K562 (cell line): Measurements from ENCODE around the gene GPX5. TPM values are rescaled to one million over a fixed set of nuclear protein-coding genes. Genes with fewer than 3 reads are reported as not detected.

ENCODE experiments used
- ARID1B ChIP-seq: fragments of 450-650 bp; IDR thresholded peaks from 2 replicates; pipeline ENCODE4 v1.6.1; 2016; ENCODE audit warnings: antibody characterized with exemption, mild to moderate bottlenecking, inconsistent platforms
- ARNT ChIP-seq, 2 experiments: fragments of 450-650 bp; IDR thresholded peaks; 2 replicates each; pipeline ENCODE4 v1.6.1; 2016; ENCODE audit warnings: mild to moderate bottlenecking in 1 of 2
- ASH1L ChIP-seq: fragments of 450-650 bp; IDR thresholded peaks from 2 replicates; pipeline ENCODE4 v1.6.1; 2018; ENCODE audit warnings: borderline replicate concordance, mild to moderate bottlenecking, low read depth; ENCODE audit not compliant: partially characterized antibody
- ESRRA ChIP-seq: fragments of 450-650 bp; IDR thresholded peaks from 2 replicates; pipeline ENCODE4 v1.6.1; 2014; ENCODE audit warnings: low read depth, mild to moderate bottlenecking, moderate library complexity, borderline replicate concordance
- FOSL1 ChIP-seq: fragments of 200-800 bp; sonication (Bioruptor generic); conservative IDR thresholded peaks from 2 replicates; pipeline ENCODE4 v1.6.1; 2016; ENCODE audit warnings: missing genetic modification characterization, missing compliant biosample characterization
- HMG20B ChIP-seq: fragments of 250-450 bp; sonication (Bioruptor Pico); IDR thresholded peaks from 2 replicates; pipeline ENCODE4 v1.5.0; 2021; ENCODE audit warnings: mild to moderate bottlenecking
- PCBP1 ChIP-seq: fragments of 200-400 bp; formaldehyde crosslinking; IDR thresholded peaks from 2 replicates; pipeline ENCODE4 v1.6.1; 2018; ENCODE audit warnings: mild to moderate bottlenecking, low read depth, low read length; ENCODE audit not compliant: poor library complexity, severe bottlenecking
- PPARD ChIP-seq: fragments of 250-450 bp; sonication (Bioruptor Pico); IDR thresholded peaks from 2 replicates; pipeline ENCODE4 v1.8.0; 2022; ENCODE audit warnings: inconsistent platforms, mild to moderate bottlenecking, moderate library complexity
- TEAD2 ChIP-seq: fragments of 450-650 bp; IDR thresholded peaks from 2 replicates; pipeline ENCODE4 v1.6.1; 2016; ENCODE audit warnings: missing genetic modification characterization, control low read depth, missing compliant biosample characterization
- TOE1 ChIP-seq, 2 experiments: fragments of 450-650 bp in 1 of 2; sonication (generic) in 1 of 2; formaldehyde crosslinking in 1 of 2; IDR thresholded peaks; 2 replicates each; pipeline versions ENCODE4 v1.7.1 to v1.8.0; 2016 to 2022; ENCODE audit warnings: borderline replicate concordance in 2 of 2, mild to moderate bottlenecking in 2 of 2, antibody characterized with exemption in 1 of 2, inconsistent platforms in 1 of 2, low read depth in 1 of 2, missing genetic modification reagents in 1 of 2, moderate library complexity in 1 of 2
- ZNF239 ChIP-seq: fragments of 250-450 bp; sonication (Bioruptor Pico); IDR thresholded peaks from 2 replicates; pipeline ENCODE4 v1.4.0; 2020; ENCODE audit warnings: mild to moderate bottlenecking
- ZNF24 ChIP-seq: fragments of 450-650 bp; IDR thresholded peaks from 2 replicates; pipeline ENCODE4 v1.6.1; 2016
- ZNF444 ChIP-seq: fragments of 250-450 bp; sonication (Bioruptor Pico); IDR thresholded peaks from 2 replicates; pipeline ENCODE4 v1.4.0; 2020; ENCODE audit warnings: mild to moderate bottlenecking, moderate library complexity
- polyA plus RNA-seq, 8 experiments: library from polyadenylated mRNA; depleted of rRNA in 4 of 8; stranded (reverse) in 5 of 8; unstranded in 3 of 8; fragments of >200 nt; fragmentation: Nextera tagmentation in 2 of 8; fragmentation: Illumina TruSeq in 1 of 8; extraction: Ambion mirVana in 2 of 8; extraction: Trizol in 1 of 8; gene quantifications; 2 replicates each; pipeline versions ENCODE4 v1.2.1 to v1.2.3, GENCODE V29; 2011 to 2014; ENCODE audit warnings: inconsistent platforms in 1 of 8, missing spikeins in 1 of 8
- total RNA-seq, 7 experiments: library from RNA; depleted of rRNA in 6 of 7; stranded (reverse); fragments of >200 nt in 6 of 7; fragmentation: Illumina TruSeq in 2 of 7; extraction: Trizol in 2 of 7; gene quantifications; 2 replicates each; pipeline versions ENCODE4 v1.2.1 to v1.2.3, GENCODE V29; 2011 to 2021; ENCODE audit warnings: low replicate concordance in 1 of 7
- TF ChIP-seq, protein P1 (sequence below): sonication (generic); formaldehyde crosslinking; IDR thresholded peaks from 2 replicates; pipeline ENCODE4 v1.8.1; 2023; ENCODE audit warnings: mild to moderate bottlenecking, missing genetic modification reagents
- TF ChIP-seq, protein P2 (sequence below), 2 experiments: fragments of 450-650 bp; IDR thresholded peaks; 2 replicates each; pipeline ENCODE4 v1.6.1; 2016; ENCODE audit warnings: mild to moderate bottlenecking in 2 of 2, borderline replicate concordance in 1 of 2, low read depth in 1 of 2, moderate library complexity in 1 of 2
- TF ChIP-seq, protein P3 (sequence below): fragments of 450-650 bp; IDR thresholded peaks from 2 replicates; pipeline ENCODE4 v1.6.1; 2016; ENCODE audit warnings: low read depth, mild to moderate bottlenecking, moderate library complexity

The GPX5 gene
- total and polyA plus RNA-seq, 9 of the 15 experiments (the other 6 are each of a cell fraction or from before 2014, with no cell fraction given): 0.07 to 0.18 (median 0.15) TPM; not detected in 6

DNA sequence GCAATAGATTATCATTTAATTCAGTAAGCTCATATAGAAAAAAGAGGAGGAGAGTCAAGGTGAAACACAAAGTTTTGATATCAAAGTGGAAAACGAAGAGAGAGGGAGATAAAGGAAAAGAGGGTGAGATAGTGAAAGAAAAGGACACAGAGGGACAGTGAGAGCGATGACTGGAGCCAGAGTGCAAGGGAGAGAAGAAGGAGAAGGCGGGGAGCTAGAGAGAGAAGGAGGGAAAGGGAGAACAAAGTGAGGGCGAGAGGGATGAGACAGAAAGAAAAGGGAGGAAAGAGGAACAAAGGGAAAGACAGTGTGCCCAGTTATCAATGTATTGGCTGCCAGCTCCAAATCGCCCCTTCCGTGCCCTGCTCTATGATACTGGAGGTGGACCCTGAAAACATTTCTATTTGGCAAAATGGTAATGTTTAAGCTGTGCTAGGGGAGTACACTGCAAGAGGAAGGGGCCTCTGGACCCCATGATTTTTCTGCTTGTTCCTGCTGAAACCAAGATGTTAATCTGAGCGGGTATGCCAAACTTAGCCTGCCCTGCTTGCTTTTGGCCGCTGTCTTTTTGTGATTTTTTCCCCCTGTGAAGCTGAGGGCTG is 27.8 kb downstream of the GPX5 start (continued):
- TF ChIP-seq ZNF24: no peak
- TF ChIP-seq TOE1 (IDR thresholded peaks at IDR 0.05; ENCODE audit: borderline replicate concordance): peak; percentile 71
- TF ChIP-seq TOE1 (CRISPR knock-in tag; IDR thresholded peaks at IDR 0.05; ENCODE audit: borderline replicate concordance, low read depth): no peak
- TF ChIP-seq, protein P1, sequence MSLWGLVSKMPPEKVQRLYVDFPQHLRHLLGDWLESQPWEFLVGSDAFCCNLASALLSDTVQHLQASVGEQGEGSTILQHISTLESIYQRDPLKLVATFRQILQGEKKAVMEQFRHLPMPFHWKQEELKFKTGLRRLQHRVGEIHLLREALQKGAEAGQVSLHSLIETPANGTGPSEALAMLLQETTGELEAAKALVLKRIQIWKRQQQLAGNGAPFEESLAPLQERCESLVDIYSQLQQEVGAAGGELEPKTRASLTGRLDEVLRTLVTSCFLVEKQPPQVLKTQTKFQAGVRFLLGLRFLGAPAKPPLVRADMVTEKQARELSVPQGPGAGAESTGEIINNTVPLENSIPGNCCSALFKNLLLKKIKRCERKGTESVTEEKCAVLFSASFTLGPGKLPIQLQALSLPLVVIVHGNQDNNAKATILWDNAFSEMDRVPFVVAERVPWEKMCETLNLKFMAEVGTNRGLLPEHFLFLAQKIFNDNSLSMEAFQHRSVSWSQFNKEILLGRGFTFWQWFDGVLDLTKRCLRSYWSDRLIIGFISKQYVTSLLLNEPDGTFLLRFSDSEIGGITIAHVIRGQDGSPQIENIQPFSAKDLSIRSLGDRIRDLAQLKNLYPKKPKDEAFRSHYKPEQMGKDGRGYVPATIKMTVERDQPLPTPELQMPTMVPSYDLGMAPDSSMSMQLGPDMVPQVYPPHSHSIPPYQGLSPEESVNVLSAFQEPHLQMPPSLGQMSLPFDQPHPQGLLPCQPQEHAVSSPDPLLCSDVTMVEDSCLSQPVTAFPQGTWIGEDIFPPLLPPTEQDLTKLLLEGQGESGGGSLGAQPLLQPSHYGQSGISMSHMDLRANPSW (CRISPR knock-in tag): no peak
- 0 out of 2 replicates have a peak, but pooled peaks have one; percentile 38 for TF ChIP-seq ZNF444 (CRISPR knock-in tag)
- no peak for TF ChIP-seq PCBP1
- TF ChIP-seq TEAD2: 0 out of 2 replicates have a peak, but pooled peaks have one; percentile 6
- no peak for TF ChIP-seq PPARD (CRISPR knock-in tag)
- TF ChIP-seq ARNT (IDR thresholded peaks at IDR 0.05): peak; percentile 20 to 30; a peak in 2 of 4 replicates
- TF ChIP-seq, protein P2, sequence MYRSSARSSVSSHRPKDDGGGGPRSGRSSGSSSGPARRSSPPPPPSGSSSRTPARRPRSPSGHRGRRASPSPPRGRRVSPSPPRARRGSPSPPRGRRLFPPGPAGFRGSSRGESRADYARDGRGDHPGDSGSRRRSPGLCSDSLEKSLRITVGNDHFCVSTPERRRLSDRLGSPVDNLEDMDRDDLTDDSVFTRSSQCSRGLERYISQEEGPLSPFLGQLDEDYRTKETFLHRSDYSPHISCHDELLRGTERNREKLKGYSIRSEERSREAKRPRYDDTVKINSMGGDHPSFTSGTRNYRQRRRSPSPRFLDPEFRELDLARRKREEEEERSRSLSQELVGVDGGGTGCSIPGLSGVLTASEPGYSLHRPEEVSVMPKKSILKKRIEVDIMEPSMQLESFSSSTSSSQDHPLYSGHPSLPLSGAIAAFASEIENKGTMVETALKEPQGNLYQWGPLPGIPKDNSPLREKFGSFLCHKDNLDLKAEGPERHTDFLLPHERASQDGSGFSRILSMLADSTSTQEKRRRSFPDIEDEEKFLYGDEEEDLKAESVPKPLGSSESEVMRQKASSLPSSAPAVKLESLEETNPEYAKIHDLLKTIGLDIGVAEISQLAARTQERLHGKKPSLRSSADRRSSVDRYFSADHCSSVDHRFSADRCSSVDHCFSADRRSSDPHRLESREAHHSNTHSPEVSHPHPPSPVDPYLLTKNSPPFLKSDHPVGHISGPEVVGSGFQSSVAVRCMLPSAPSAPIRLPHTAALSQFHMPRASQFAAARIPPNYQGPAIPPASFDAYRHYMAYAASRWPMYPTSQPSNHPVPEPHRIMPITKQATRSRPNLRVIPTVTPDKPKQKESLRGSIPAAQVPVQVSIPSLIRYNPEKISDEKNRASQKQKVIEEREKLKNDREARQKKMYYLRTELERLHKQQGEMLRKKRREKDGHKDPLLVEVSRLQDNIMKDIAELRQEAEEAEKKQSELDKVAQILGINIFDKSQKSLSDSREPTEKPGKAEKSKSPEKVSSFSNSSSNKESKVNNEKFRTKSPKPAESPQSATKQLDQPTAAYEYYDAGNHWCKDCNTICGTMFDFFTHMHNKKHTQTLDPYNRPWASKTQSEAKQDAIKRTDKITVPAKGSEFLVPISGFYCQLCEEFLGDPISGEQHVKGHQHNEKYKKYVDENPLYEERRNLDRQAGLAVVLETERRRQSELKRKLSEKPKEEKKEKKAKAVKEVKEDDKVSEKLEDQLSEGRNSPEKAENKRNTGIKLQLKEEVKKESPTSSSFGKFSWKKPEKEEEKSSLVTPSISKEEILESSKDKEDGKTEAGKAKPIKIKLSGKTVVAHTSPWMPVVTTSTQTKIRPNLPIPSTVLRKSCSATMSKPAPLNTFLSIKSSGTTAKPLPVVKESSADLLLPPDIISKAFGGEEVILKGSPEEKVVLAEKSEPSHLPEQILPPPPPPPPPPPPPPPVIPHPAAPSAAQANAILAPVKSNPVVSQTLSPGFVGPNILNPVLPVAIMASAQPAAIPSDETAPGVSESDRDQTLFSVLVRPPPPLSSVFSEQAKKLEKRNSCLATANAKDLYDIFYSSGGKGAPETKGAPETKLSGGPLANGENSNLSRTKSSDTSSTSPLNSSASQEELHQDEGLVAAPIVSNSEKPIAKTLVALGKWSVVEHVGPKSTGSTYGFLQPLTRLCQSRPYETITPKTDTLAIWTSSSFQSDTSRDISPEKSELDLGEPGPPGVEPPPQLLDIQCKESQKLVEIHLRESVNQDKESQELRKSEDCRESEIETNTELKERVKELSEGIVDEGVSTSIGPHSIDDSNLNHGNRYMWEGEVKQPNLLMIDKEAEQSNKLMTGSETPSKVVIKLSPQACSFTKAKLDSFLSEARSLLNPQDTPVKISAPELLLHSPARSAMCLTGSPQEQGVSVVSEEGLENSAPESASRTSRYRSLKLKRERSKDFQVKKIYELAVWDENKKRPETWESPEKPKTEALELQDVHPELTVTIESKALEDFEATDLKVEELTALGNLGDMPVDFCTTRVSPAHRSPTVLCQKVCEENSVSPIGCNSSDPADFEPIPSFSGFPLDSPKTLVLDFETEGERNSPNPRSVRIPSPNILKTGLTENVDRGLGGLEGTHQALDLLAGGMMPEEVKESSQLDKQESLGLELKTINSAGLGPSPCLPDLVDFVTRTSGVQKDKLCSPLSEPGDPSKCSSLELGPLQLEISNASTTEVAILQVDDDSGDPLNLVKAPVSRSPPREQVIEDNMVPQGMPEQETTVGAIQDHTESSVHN (IDR thresholded peaks at IDR 0.05; ENCODE audit: borderline replicate concordance in 1 of 2, low read depth in 1 of 2): 0 out of 4 replicates have a peak, but pooled peaks of 1 of the 2 experiments have one; percentile 13
- TF ChIP-seq, protein P3, sequence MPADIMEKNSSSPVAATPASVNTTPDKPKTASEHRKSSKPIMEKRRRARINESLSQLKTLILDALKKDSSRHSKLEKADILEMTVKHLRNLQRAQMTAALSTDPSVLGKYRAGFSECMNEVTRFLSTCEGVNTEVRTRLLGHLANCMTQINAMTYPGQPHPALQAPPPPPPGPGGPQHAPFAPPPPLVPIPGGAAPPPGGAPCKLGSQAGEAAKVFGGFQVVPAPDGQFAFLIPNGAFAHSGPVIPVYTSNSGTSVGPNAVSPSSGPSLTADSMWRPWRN: no peak
- peak; percentile 50 for TF ChIP-seq ARID1B
- no peak for TF ChIP-seq ESRRA
- peak; percentile 35 for TF ChIP-seq FOSL1
- TF ChIP-seq HMG20B (CRISPR knock-in tag): no peak; the same call in 1 of the 2 replicates
- TF ChIP-seq ZNF239: no peak
- no peak for TF ChIP-seq ASH1L
